HG02763 (cell line): ENCODE measurements around the gene RASSF7.

Experiments
- ATAC-seq: cut with Tn5 transposase; IDR thresholded peaks from one replicate; pipeline ENCODE4 v1.9.1; 2021; ENCODE audit warnings: mild to moderate bottlenecking, moderate library complexity; ENCODE audit not compliant: unreplicated experiment

RASSF7 gene

GRCh38 chr11:532527-532985 lies 28.2 kb upstream of the RASSF7 start:
- ATAC-seq = no peak

GRCh38 chr11:532986-533585 lies 27.7 kb upstream of the RASSF7 start:
- ATAC-seq = no peak

GRCh38 chr11:533586-534395 lies 27.0 kb upstream of the RASSF7 start:
- ATAC-seq = no peak

- ATAC-seq = no peak
Measured at GRCh38 chr11:534396-535209, 26.2 kb upstream of the RASSF7 start.

- ATAC-seq = no peak
Measured at GRCh38 chr11:535210-535518, 25.6 kb upstream of the RASSF7 start.

GRCh38 chr11:535519-536454 lies 25.0 kb upstream of the RASSF7 start, which contains the start of gene HRAS:
HRAS (minus strand) TSS chr11:535576.
- ATAC-seq = peak; percentile 63

- peak; percentile 40 for ATAC-seq
Measured at GRCh38 chr11:536841-537621, 23.7 kb upstream of the RASSF7 start, which contains the start of gene LRRC56. LRRC56 (plus strand) TSS chr11:537527; CDS start chr11:540685, 3,158 bp downstream.

GRCh38 chr11:537622-538430 lies 22.9 kb upstream of the RASSF7 start:
- ATAC-seq = no peak

GRCh38 chr11:538431-539051 lies 22.2 kb upstream of the RASSF7 start:
- ATAC-seq = no peak

- no peak for ATAC-seq
Measured at GRCh38 chr11:539971-540481, 20.7 kb upstream of the RASSF7 start.

- no peak for ATAC-seq
Measured at GRCh38 chr11:540583-541432, 20.0 kb upstream of the RASSF7 start.

GRCh38 chr11:541433-541885 lies 19.3 kb upstream of the RASSF7 start:
- no peak for ATAC-seq

- no peak for ATAC-seq
Measured at GRCh38 chr11:544817-545166, 16.0 kb upstream of the RASSF7 start.

- no peak for ATAC-seq
Measured at GRCh38 chr11:545171-545570, 15.6 kb upstream of the RASSF7 start.

- ATAC-seq = no peak
Measured at GRCh38 chr11:548700-549603, 11.8 kb upstream of the RASSF7 start.

GRCh38 chr11:550021-550745 lies 10.6 kb upstream of the RASSF7 start:
- no peak for ATAC-seq
